BLaER1 (cell line): Measurements from ENCODE around the gene DISP3.

ENCODE experiments used
- H3K27ac ChIP-seq: shearing (Covaris generic); formaldehyde crosslinking; 2 replicates; pipeline ENCODE4 v1.8.1; 2022
- H3K27me3 ChIP-seq: shearing (Covaris generic); formaldehyde crosslinking; 2 replicates; pipeline ENCODE4 v1.8.1; 2022
- H3K36me3 ChIP-seq: shearing (Covaris generic); formaldehyde crosslinking; 2 replicates; pipeline ENCODE4 v1.8.1; 2022
- H3K4me1 ChIP-seq: shearing (Covaris generic); formaldehyde crosslinking; 2 replicates; pipeline ENCODE4 v1.8.1; 2022
- H3K4me2 ChIP-seq: shearing (Covaris generic); formaldehyde crosslinking; 2 replicates; pipeline ENCODE4 v1.8.1; 2022
- H3K4me3 ChIP-seq: shearing (Covaris generic); formaldehyde crosslinking; 2 replicates; pipeline ENCODE4 v1.8.1; 2022
- H3K9ac ChIP-seq: shearing (Covaris generic); formaldehyde crosslinking; 2 replicates; pipeline ENCODE4 v1.8.1; 2022
- H3K9me3 ChIP-seq: shearing (Covaris generic); formaldehyde crosslinking; 2 replicates; pipeline ENCODE4 v1.8.1; 2022
- H4K20me1 ChIP-seq: shearing (Covaris generic); formaldehyde crosslinking; 2 replicates; pipeline ENCODE4 v1.8.1; 2022
- Cebpa-rat ChIP-seq: shearing (Covaris generic); IDR thresholded peaks from 2 replicates; pipeline ENCODE4 v1.8.1; 2022

DISP3 gene

DNA sequence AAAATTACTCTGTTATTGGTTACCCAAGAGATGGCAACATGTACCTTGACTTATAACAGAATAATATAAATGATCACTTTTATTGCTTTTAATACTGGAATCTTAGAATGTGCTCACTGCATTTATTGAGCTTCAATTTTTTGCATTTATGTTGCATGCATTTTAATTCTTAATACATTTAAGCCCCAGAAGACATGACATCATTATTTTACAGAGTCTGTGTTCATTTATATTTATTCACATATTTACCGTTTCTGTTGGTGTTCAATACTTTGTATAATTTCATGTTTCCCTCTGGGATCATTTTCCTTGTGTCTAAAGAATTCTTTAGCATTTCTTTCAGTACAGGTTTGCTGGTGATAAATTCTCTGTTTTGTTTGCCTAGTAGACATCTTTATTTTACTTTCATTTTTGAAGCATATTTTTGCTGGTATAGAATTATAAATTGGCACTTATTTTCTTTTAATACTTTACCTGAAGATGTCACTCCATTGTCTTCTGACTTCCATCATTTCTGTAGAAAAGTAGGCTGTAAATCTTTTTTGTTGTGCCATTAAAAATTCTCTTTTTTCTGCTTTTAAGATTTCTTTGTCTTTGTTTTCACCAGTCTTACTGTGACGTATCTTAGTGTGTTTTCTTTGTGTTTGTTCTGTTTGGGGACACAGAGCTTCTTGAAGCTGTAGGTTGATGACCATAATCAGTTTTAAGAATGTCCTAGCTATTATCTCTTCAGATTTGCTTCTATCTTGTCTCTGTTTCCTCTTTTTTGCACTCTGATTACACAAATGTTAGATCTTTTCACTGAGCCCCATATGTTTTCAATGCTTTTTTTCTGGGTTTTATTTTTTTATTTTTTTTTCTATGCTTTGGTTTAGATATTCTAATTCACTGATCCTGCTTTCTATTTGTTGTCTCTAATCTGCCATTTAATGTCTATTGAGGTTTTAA is 26.9 kb downstream of the DISP3 start:
- TF ChIP-seq Cebpa-rat, result no peak
- Histone ChIP-seq H3K27ac (no peak overlapping the region), H3K4me3 (no peak overlapping the region), H3K27me3 (no peaks in the 10 kb centered on the region), H3K9ac (no peak overlapping the region), H3K4me1 (no peaks in the 10 kb centered on the region), H3K4me2 (no peak overlapping the region), H3K9me3 (peaks cover 56% of the 10 kb centered on the region), H3K36me3 (peaks cover 55% of the 10 kb centered on the region), H4K20me1 (no peaks in the 10 kb centered on the region)

DNA sequence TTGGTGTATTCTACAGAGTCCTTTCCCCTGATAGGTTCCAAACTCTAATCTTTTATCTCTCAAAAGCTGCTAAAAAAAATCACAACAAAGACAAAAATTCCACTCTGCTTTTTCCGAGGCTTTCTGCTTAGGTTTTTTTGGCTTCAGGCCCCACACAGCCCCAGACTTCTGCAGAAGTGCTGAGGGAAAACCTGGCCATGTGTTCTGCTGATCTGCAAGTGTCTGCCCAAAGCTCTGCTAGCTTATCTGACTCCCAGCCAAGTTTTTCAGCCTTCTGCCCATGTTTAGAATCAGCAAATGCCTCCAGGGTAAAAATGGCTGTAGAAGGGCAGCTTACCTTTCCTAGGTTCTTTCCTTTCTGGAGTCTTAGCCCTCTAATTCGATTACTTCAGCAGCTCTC is 28.4 kb downstream of the DISP3 start:
- H3K4me3 ChIP-seq, result no peak overlapping the region
- H3K27me3 ChIP-seq, result no peaks in the 10 kb centered on the region
- H3K4me1 ChIP-seq, result no peaks in the 10 kb centered on the region
- no peak overlapping the region for H3K4me2 ChIP-seq
- H3K9ac ChIP-seq, result no peak overlapping the region
- no peaks in the 10 kb centered on the region for H4K20me1 ChIP-seq
- H3K9me3 ChIP-seq, result peaks cover 47% of the 10 kb centered on the region
- peaks cover 41% of the 10 kb centered on the region for H3K36me3 ChIP-seq
- H3K27ac ChIP-seq, result no peak overlapping the region
- no peak for TF ChIP-seq Cebpa-rat

DNA sequence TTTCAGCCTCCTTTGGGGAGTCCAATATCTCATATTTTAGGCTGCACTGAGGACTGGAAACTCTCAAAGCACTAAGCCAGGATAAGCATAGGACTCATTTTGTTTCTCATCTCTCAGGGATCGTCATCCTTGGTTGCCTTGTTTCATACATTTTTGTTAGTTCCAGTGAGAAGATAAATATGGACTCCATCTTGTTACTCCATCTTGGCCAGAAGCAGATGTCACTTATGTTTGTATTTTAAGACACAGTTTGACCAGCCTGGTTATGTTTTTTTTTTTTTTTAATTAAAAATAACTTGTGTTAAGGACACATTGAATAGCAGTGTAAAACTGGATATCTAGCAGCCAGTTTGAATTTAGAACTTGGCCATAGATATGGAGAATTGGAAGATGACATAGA is 34.7 kb downstream of the DISP3 start:
- no peak for TF ChIP-seq Cebpa-rat
- H3K27me3 ChIP-seq, result no peaks in the 10 kb centered on the region
- H3K4me2 ChIP-seq, result no peak overlapping the region
- no peak overlapping the region for H3K4me3 ChIP-seq
- no peaks in the 10 kb centered on the region for H4K20me1 ChIP-seq
- no peak overlapping the region for H3K9ac ChIP-seq
- H3K9me3 ChIP-seq, result peaks cover 16% of the 10 kb centered on the region; the same call in 1 of the 2 replicates
- no peaks in the 10 kb centered on the region for H3K4me1 ChIP-seq
- H3K27ac ChIP-seq, result no peak overlapping the region
- 0 out of 2 replicates have a peak, but pooled peaks cover 9% of the 10 kb centered on the region for H3K36me3 ChIP-seq

DNA sequence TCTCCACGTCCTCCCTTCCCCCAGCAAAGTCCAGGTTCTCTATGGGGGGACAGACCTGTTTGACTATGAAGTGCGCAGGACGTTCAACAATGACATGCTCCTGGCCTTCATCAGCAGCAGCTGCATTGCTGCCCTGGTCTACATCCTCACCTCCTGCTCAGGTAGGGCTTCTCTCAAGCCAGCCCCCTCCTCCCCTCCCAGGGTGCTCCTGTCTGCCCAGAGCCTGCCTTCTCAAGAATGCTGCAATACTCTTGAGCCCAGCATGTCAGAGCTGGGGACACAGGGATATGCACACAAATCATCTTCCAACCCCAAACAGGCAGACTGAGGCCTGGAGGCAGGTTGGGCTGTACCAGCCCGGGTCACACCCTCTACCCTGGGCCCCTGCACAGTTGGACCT is 35.4 kb downstream of the DISP3 start:
- H3K4me3 ChIP-seq, result no peak overlapping the region
- 0 out of 2 replicates have a peak, but pooled peaks cover 9% of the 10 kb centered on the region for H3K36me3 ChIP-seq
- H3K27me3 ChIP-seq, result no peaks in the 10 kb centered on the region
- no peak overlapping the region for H3K4me2 ChIP-seq
- peaks cover 16% of the 10 kb centered on the region; the same call in 1 of the 2 replicates for H3K9me3 ChIP-seq
- TF ChIP-seq Cebpa-rat, result no peak
- H3K27ac ChIP-seq, result no peak overlapping the region
- H4K20me1 ChIP-seq, result no peaks in the 10 kb centered on the region
- H3K4me1 ChIP-seq, result peaks cover 3% of the 10 kb centered on the region
- H3K9ac ChIP-seq, result no peak overlapping the region

DNA sequence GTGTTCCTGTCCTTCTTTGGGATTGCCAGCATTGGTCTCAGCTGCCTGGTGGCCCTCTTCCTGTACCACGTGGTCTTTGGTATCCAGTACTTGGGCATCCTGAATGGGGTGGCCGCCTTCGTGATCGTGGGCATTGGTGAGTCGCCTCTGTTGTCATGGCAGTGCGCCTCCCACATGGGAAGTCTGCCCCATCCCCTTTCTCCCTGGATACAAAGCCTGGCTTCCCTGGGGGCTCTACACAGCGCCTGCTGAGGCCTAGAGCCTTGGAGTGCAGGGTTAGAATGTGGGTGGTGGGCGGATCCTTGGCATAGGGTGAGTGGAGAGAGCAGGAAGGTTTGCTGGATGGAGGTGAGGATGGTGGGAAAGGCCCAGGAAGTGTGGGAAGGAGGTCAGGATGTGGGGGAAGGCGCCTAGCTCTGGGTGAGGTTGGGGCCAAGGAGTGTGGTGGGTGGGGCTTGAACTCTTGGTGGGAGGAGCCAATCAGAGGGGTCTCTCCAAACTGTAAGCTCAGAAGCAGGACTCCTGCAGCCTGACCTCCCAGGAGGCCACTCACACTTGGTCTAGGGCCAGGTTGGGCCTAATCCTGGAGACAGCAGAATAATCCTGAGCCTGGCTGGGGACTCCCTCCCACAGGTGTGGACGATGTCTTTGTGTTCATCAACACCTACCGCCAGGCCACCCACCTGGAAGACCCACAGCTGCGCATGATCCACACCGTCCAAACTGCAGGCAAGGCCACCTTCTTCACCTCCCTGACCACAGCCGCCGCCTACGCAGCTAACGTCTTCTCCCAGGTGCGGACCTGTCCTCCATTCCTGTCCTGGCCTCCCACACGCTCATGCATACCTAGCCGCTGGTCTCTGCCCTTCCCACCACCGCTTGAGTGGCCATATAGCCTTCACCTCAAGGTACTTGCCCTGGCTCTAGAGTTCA is 36.7 kb downstream of the DISP3 start:
- no peaks in the 10 kb centered on the region for H4K20me1 ChIP-seq
- peaks cover 16% of the 10 kb centered on the region; the same call in 1 of the 2 replicates for H3K9me3 ChIP-seq
- H3K9ac ChIP-seq, result no peak overlapping the region
- H3K4me3 ChIP-seq, result no peak overlapping the region
- H3K27ac ChIP-seq, result no peak overlapping the region
- no peak overlapping the region for H3K4me2 ChIP-seq
- no peak for TF ChIP-seq Cebpa-rat
- H3K4me1 ChIP-seq, result peaks cover 15% of the 10 kb centered on the region
- no peaks in the 10 kb centered on the region for H3K27me3 ChIP-seq
- peaks cover 12% of the 10 kb centered on the region; the same call in 1 of the 2 replicates for H3K36me3 ChIP-seq

DNA sequence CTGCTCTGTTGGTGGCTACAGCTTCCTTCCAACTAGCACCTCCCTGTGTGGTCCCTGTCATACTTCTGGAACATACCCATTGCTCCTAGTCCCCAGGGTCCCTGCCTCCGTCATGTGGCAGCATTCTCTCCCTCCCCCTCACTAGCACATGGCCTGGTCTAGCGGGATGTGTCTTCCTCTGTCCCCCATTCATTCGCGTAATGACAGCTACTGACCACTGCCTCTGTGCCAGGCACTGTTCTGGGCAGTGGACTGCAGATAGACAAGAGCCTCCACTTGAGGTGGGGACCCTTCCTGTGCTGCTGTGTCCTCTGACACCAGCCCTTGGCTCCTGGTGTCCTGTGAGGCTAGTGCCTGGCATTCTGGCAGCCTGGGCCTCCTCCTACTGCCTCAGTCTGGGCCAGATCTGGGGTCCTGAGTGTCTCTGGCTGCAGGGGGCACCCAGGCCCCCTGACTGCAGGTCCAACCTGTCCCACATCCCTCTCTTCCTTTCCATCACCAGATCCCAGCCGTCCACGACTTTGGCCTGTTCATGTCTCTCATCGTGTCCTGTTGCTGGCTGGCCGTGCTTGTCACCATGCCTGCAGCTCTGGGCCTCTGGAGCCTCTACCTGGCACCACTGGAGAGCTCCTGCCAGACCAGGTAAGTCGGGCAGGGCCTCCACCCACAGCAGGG is 38.1 kb downstream of the DISP3 start:
- Histone ChIP-seq H3K27me3 (no peaks in the 10 kb centered on the region), H3K9me3 (peaks cover 12% of the 10 kb centered on the region; the same call in 1 of the 2 replicates), H3K4me1 (peaks cover 20% of the 10 kb centered on the region), H3K4me2 (no peak overlapping the region), H3K9ac (no peak overlapping the region), H4K20me1 (no peaks in the 10 kb centered on the region), H3K27ac (no peak overlapping the region), H3K36me3 (peaks cover 12% of the 10 kb centered on the region; the same call in 1 of the 2 replicates), H3K4me3 (no peak overlapping the region)
- TF ChIP-seq Cebpa-rat, result no peak

DNA sequence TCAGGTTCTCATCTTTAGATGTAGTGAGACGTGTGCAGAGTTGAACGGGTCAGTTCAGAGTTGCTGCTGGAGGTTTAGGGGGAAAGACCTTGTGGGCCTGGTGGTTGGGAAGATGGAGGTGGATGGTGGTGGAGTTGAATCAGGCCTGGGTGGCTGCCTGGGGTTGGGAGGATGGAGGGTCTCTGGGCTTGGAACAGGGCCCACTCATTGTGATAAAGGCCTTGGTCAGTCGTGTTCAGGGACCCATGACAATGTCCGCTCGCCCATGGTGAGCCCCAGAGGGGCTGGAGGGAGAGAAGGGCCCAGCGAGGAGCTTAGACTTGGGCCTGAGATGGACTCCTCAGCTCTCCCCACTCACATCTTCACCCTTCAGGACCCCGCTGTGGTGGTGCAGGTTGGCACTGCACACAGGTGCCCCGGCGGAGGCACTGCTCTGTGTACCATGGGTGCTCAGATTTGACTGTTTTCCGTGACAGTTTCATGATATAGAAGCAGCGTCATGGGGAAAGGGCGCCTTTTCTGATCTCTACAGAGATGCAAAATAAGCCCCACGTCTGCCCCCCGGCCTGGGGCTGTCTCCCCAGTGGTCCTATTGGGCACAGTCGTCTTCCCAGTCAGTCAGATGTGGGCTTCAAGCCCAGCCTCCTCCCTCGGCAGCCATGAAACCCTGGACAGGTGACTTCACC is 39.2 kb downstream of the DISP3 start:
- Histone ChIP-seq H3K27ac (no peak overlapping the region), H4K20me1 (no peaks in the 10 kb centered on the region), H3K4me3 (no peak overlapping the region), H3K9me3 (peaks cover 4% of the 10 kb centered on the region; the same call in 1 of the 2 replicates), H3K4me2 (no peak overlapping the region), H3K4me1 (peaks cover 20% of the 10 kb centered on the region), H3K9ac (no peak overlapping the region), H3K27me3 (no peaks in the 10 kb centered on the region), H3K36me3 (peaks cover 12% of the 10 kb centered on the region; the same call in 1 of the 2 replicates)
- TF ChIP-seq Cebpa-rat, result no peak

DNA sequence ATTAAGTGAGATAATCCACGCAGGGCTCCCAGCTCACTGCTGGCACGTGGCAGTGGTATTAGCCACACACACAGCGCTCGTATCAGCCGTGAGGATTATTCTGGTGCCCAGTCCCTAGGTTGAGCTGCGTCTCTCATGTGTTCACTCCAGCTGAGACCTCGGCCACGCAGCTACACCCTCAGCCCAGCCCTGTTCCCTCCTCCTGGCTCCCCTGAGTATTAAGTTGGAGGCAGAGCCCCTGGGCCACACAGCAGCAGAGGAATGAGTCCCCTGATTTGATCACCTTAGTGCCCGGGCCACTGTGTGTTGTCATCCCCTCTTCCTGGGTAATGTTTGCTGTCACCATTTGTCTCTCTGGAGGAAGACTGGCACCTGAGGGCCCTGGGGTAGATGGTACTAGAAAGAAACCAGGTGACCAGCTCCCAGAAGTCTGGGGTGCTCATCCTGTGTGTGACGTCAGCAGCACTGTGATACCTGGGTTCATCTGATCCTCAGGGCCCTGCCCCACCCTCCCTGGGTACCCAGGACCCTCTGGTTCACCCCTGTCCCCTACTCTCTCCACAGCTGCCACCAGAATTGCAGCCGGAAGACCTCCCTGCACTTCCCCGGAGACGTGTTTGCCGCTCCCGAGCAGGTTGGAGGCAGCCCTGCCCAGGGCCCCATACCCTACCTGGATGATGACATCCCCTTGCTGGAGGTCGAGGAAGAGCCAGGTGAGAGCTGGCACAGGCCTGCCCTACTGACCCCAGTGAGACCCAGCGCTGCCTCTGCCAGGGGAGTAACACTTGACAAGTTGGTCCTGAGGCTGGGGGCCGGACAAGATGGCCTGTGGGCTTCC is 40.1 kb downstream of the DISP3 start:
- Histone ChIP-seq H3K27me3 (no peaks in the 10 kb centered on the region), H3K27ac (peak overlapping the region; percentile 5; the same call in 1 of the 2 replicates), H3K4me2 (peak overlapping the region; percentile 45), H3K4me3 (no peak overlapping the region), H3K36me3 (peaks cover 12% of the 10 kb centered on the region; the same call in 1 of the 2 replicates), H4K20me1 (no peaks in the 10 kb centered on the region), H3K9ac (no peak overlapping the region), H3K9me3 (no peaks in the 10 kb centered on the region), H3K4me1 (peaks cover 20% of the 10 kb centered on the region)
- no peak for TF ChIP-seq Cebpa-rat
